DMS114 treated with DMSO at 0.1 percent for 48 hours (cell line): ENCODE data around the gene PCP2.
A peak's percentile ranks its signal among the peaks of the same experiment; 100 is the strongest.

Experiments
- DNase-seq: peaks from one replicate; lab custom pipeline; 2025; ENCODE audit not compliant: unreplicated experiment; lab: John Stamatoyannopoulos, UW

PCP2 gene

DNA sequence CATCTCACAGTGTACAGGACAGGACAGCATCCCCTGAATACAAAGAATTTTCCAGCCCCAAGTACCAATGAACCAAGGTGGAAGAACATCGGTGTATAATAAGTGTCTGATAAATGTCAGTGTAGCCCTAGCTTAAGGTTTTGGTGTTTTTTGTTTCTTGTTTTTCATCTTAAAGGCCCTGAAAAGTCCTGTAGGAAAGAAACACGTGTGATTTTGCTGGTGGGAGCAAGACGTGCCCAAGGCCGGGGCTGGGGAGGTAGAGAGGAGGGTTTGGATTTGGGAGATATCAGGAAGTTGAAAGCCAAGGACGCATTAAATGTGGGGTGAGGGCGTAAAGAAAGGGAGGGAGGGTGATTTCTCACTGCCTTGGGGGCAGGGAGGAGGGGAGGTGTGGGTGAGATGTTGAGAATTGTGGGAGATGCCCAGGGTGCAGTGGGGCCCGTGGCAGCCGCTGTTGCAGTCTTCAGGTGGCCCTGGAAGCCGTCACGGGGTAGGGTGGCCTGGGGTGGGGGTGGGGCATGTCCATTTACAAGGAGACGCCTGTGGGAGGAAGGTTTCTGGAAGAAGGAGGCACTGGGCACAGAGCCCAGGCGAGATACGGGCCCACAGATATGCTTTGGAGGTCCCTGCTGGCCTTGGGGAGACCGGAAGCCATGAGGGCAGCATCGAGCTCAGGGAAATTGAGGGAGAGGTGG, 31.1 kb downstream of the PCP2 start:
- no peak for DNase-seq

DNA sequence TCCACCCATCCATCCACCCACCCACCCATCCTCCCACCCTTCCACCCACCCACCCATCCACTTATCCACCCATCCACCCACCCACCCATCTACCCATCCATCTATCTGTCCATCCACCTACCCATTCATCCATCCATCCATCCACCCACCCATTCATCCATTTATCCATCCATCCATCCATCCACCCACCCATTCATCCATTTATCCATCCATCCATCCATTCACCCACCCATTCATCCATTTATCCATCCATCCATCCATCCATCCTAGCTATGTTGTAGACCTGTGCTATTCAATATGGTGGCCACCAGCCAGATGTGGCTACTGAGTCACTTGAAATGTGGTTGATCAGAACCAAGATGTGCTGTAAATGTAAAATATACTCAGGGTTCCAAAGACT, 32.8 kb downstream of the PCP2 start:
- DNase-seq: no peak

DNA sequence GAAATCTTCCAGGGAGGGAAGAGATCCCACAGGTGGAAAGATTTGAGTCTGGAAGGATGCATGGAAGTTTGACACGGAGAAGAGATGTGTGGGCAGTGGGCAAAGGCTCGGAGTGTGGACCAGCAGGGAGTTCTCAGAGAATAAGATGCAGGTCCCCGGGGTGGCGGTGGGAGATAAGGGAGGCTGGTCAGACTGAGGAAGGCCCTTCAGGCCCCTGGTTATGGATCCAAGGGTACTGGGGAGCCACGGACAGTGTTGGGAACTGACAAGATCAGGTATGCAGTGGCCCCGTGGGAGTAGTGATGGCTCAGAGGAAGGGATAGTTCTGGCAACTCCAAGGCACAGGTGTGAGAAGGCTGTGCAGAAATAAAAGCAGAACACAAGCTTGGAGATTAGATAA, 35.3 kb downstream of the PCP2 start:
- no peak for DNase-seq

DNA sequence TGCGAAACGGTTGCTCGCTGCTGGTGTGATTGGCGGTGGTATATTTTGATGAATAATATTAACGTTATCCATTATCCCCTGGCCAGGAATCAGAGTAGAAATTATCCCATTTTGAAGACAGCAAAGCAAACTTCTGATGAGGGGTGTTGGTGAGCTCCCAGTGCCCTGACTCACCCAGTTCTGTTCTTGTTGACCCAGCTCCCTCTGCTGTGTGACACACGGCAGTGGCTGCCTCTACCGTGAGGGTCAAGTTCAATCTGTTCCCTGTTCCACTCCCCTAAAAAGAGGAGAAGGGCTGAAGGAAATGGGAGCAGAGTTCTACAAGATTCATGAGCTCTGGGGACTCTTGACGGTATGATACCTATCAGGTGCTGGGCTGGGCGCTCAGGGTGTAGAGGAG, 35.8 kb downstream of the PCP2 start:
- DNase-seq: no peak

DNA sequence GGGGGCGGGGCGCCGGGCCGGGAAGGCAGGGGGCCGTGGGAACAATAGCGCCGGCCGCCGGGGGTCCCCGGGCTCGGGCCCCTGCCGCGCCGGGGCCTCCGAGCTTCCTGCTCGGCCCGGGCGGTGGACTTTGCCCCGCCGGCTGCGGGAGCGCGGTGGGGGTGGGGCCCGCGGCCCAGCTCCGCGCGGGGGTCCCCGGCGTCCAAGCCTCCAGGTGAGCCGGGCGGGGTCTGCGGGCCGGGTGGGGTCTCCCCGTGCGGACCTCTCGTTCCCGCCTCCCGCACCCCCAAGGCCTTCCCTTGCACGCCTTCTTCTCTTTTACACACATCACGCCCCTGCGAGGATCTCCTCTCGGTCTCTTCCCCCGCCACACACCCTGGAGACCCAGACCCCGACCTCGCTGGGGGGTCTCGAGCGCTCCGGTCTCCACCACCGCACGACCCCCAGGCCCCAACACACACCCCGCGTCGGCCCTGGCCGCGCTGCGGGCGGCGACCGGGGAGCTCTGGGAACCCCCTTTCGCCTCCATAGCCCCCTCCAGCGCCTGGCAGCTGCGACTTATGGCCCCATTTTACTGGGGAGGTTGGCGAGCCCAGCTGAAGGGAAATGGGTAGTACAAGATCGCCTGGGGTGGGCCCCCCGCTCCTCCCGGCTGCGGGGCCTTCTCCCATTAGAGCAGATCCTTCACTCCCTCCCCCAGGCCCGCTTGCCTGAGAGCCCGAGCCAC, 37.1 kb downstream of the PCP2 start:
- DNase-seq: no peak

DNA sequence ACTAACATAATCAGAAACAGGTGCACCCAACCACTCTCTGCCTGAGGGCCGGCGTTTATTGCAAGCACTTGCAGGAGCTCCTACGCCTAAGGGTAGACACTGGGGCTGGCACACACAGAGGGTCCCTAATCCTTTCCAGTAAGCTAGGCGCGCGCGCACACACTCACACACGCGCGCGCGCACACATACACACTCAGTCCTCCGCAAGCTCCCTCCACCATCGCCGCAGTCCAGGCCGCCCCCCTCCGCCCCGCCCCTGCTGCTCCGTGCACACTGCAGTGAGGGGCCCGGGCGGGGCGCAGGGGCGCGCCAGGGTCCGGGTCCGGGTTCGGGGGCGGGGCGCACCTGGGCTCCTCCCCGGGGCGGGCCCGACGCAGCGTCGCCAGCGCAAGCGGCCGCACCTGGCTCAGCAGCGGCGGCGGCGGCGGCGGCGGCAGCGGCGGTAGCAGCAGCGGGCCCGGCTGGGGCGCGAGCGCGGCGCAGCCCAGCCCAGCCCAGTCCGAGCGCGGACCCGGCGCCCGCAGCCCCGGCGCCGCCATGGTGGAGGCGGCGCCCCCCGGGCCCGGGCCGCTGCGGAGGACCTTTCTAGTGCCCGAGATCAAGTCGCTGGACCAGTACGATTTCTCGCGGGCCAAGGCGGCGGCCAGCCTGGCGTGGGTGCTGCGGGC, 37.9 kb downstream of the PCP2 start, which contains the start of gene CAMSAP3:
CAMSAP3 (plus strand) TSS at position 398 of the 668 bp plus-strand sequence; CDS start at position 538, 140 bp downstream.
- DNase-seq: peak; percentile 4

DNA sequence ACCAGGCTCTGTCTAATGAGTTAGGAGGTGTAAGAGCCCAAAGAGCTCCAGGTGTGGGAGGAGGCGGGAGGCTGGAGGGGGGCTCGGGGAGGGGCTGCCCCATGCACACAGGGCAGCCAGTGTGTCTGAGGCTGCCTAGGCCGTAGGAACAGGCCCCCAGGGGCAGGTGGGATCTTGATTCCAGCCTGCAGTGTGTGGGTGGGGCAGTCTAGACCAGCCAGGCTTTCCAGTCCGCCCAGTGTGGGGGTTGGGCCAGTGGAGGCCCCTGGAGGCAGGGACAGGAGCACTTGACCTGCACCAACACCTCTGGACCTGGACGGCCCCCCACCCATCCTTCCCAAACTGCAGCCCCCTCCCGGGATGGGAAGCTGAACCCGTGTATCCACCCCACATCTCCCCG, 43.3 kb downstream of the PCP2 start:
- no peak for DNase-seq

DNA sequence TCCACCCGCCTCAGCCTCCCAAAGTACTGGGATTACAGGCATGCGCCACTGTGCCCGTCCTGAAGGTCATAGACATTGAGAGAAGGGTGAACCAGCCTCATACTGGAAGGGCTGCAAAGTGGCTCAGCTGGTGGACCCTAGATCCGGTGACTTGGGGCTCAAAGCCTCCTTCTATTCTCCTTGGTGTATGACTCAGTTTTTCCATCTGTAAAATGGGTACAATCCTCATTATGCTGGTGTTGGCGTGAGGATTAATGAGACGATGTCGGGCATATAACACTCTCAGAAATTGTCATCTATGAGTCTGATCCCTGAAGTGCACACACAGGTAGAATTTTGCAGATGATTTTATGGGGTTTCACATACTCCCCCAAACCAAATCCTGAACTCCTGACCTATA, 43.7 kb downstream of the PCP2 start:
- no peak for DNase-seq

DNA sequence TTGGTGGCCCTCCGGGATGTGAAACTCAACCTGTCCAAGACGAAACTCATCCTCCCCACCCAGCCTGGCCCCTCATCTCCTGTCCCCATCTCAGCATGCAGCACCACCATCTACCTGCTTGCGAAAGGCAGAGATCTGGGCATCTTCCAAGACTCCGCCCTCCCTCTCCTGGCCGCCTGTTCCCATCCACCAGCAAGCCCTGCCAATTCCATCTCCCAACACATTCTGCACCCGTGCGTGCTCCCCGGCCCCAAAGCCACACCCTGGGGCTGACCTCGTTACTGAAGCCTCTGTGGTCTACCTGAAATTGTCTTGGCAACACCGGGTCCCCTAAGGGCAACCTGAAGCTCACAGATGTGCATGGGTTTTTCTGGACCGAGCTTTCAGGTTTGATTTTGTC, 51.1 kb downstream of the PCP2 start:
- no peak for DNase-seq
